Mucosa of rectum (tissue), 2 donors: Measurements from ENCODE around the gene ERFL.

Experiments
- H3K27ac ChIP-seq, 2 donors: one replicate each; pipeline ENCODE4 v1.7.0; 2013; ENCODE audit warnings: inconsistent platforms in 2 of 2, low read depth in 2 of 2, low read length in 2 of 2
- H3K27me3 ChIP-seq, 2 donors: one replicate each; pipeline ENCODE4 v1.7.0; 2013; ENCODE audit warnings: low read length in 2 of 2; ENCODE audit not compliant: control insufficient read depth in 2 of 2, insufficient read depth in 2 of 2
- H3K36me3 ChIP-seq, 2 donors: one replicate each; pipeline ENCODE4 v1.7.0; 2013; ENCODE audit warnings: low read length in 2 of 2; ENCODE audit not compliant: control insufficient read depth in 2 of 2, insufficient read depth in 2 of 2
- H3K4me1 ChIP-seq, 2 donors: one replicate each; pipeline ENCODE4 v1.7.0; 2013; ENCODE audit warnings: low read length in 2 of 2, mild to moderate bottlenecking in 1 of 2; ENCODE audit not compliant: control insufficient read depth in 2 of 2, insufficient read depth in 2 of 2
- H3K4me3 ChIP-seq, 2 donors: one replicate each; pipeline ENCODE4 v1.7.0; 2013; ENCODE audit warnings: low read length in 2 of 2
- H3K9ac ChIP-seq, 2 donors: one replicate each; pipeline ENCODE4 v1.7.0; 2013; ENCODE audit warnings: low read length in 2 of 2, low read depth in 1 of 2, mild to moderate bottlenecking in 1 of 2
- H3K9me3 ChIP-seq, 2 donors: one replicate each; pipeline ENCODE4 v1.7.0; 2013; ENCODE audit warnings: low read length in 2 of 2; ENCODE audit not compliant: control insufficient read depth in 2 of 2
- donor health status: healthy.
- donor health status: Normal muscosa, but diverticular disease.

ERFL gene

DNA sequence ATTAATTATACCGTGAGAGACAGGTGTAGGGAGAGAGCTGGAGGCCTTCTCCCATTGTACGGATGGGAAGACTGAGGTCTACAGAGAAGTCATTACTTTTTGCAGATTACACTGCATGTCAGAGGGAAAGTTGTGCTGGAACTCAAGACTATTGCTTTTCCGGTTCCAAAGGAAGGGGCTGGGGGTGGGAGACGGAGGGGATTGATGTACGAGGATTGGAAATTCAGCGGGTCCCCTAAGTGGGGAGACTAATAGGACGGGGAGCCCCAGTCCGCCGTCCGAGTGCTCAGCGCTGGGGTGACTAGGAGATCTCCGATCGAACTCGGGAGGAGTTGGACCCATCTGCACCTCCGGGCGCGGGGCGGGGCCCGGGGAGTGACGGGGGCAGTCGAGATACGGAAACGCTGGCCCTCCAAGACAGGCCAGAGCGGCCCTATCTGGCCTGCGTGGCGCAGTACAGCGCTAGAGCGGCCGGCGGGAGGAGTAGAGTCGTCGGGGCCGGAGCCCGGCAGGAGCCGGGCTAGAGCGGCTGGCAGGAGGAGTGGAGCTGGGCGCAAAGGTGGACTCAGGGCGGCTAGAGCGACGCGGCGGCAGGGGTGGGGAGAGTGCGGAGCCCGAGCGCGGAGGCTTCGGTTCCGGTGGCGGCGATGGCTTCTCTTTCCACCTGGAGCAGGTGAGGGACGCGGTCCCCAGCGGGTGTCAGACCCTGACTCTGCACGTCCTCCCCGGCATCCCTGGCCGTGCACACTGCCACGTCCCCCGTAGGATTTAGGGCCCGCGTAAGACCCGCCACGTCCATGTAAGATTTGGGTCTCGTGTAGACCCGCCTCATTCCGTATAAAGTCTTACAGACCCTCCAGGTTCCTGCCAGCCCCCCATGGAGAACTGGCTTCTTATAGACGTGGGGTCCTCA lies 44.2 kb downstream of the ERFL start:
- H3K9me3 ChIP-seq, result no peaks in the 10 kb centered on the region
- H3K27me3 ChIP-seq, result no peaks in the 10 kb centered on the region
- H3K4me3 ChIP-seq, result peak overlapping the region; percentile 93 to 97
- peak overlapping the region; percentile 92 to 94 for H3K9ac ChIP-seq
- peak overlapping the region; percentile 81 to 87 for H3K27ac ChIP-seq
- peaks cover 24 to 43% of the 10 kb centered on the region in 2 donors for H3K4me1 ChIP-seq
- peaks cover 3 to 4% of the 10 kb centered on the region in 2 donors for H3K36me3 ChIP-seq

DNA sequence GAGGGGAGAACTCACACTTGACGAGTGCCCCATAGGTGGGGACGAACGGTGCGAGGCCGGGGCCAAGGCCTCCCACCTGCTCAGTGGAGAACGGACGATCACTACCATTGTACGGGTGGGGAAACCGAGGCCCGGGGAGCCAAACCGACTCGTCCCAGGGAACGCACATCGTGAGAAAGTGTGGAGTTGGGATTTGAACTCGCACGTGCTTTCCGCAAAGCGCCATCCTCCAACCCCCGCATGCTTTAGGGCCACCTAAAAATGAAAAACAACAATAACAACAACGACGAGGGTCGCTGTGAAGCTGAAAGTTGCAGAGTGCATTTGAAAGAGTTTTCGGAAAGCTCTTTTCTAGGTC lies 44.8 kb downstream of the ERFL start:
- H3K9me3 ChIP-seq, result no peaks in the 10 kb centered on the region
- H3K4me3 ChIP-seq, result peak overlapping the region; percentile 93 to 97
- peak overlapping the region; percentile 92 to 94 for H3K9ac ChIP-seq
- H3K36me3 ChIP-seq, result no peaks in the 10 kb centered on the region
- H3K27me3 ChIP-seq, result no peaks in the 10 kb centered on the region
- peaks cover 24 to 43% of the 10 kb centered on the region in 2 donors for H3K4me1 ChIP-seq
- peak overlapping the region; percentile 81 to 87 for H3K27ac ChIP-seq

DNA sequence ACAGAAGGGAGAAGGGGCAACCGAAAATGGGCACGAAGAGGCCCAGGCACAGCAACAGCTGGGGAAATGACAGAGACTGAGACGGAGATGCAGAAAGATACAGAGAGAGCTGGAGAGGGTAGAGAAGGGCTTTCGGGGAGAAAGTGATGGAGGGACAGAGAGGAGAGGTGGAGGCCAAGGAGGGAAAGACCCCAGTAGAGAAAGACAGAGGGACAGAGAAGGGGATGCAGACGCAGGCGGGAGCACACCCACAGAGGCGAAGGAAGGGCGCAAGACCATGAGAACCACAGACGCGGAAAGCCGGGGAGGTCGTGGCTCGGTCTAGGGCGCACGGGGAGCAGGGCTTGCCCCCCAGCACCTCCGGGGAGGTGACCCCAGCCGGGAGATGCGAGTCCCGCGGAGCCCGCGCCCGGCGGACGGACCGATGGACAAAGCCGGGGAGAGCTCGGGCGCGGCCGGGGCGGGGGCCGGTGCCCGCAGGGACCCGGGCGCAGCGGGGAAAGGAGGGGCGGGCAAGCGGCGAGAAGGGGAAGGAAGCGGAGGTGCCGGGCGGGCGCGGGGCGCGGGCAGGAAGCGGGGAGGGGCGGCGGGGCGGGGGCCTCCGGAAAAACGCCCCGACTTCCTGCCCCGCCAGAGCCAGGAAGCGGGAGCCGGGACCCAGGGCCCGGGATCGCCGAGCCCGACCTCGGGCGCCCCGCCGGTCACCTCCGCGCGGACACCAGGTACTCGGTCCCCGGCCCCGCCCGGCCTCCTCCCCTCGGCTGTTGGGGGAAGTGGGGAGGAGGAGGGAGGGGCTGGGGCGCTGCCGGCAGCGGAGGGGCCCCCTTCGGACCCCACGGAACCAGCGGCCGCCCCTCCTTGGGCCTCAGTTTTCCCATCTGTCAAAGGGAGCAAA lies 45.4 kb downstream of the ERFL start, which contains the start of gene ARHGEF1:
TSS of gene ARHGEF1 (plus strand) at position 617 of the 895 bp plus-strand sequence. CDS start 4,899 bp downstream, outside the sequence.
- peak within 1 kb of the TSS; percentile 92 to 94 for H3K9ac ChIP-seq
- H3K4me1 ChIP-seq, result peaks cover 28 to 39% of the 10 kb centered on the region in 2 donors
- peak within 1 kb of the TSS; percentile 81 to 87 for H3K27ac ChIP-seq
- peak within 1 kb of the TSS; percentile 93 to 97 for H3K4me3 ChIP-seq
- no peaks in the 10 kb centered on the region for H3K9me3 ChIP-seq
- H3K36me3 ChIP-seq, result no peaks in the 10 kb centered on the region
- no peaks in the 10 kb centered on the region for H3K27me3 ChIP-seq

DNA sequence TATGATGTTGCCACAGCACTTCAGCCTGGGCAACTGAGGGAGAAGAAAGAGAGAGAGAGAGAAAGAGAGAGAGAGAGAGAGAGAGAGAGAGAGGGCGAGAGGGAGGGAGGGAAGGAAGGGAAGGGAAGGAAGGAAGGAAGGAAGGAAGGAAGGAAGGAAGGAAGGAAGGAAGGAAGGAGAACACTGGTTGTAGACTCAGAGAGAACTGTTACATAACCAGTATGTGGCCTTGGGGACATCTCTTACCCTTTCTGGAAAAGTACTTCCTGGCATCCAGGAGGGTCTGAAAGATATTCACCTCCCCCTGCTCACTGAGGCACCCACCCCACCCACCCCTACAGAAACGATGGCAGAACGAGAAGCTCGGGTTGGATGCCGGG lies 47.9 kb downstream of the ERFL start:
- peaks cover 16 to 17% of the 10 kb centered on the region in 2 donors for H3K4me1 ChIP-seq
- no peaks in the 10 kb centered on the region for H3K36me3 ChIP-seq
- H3K9ac ChIP-seq, result no peak overlapping the region
- H3K4me3 ChIP-seq, result no peak overlapping the region
- H3K27ac ChIP-seq, result no peak overlapping the region
- no peaks in the 10 kb centered on the region for H3K9me3 ChIP-seq
- no peaks in the 10 kb centered on the region for H3K27me3 ChIP-seq

DNA sequence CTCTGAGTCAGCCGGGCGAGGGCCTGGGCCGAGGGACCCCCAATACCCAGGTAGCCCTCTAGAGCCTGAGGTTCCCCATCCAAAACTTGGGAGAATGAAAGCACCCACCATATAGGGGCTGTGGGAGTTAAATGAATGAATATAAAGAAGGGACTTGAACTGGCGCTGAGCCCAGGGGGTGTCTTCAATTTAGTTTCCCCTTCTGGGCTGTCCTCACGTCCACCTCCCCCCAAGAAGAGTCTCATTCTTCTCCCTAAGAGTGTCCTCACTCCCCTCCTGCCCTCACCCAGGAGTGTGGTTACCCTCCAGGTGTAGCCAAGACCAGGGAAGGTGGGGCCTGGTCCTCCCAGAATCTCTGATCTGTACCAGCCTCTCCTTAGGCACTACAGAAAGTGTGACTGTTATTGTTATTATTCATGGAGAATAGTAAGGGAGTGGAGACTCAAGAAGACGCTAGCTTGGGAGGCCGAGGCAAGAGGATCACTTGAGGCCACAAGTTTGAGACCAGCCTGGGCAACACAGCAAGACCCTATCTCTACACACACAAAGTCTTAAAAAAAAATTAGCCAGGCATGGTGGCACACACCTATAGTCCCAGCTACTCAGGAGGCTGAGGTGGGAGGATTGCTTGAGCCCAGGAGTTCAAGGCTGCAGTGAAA lies 48.5 kb downstream of the ERFL start:
- no peaks in the 10 kb centered on the region for H3K9me3 ChIP-seq
- peaks cover 12 to 13% of the 10 kb centered on the region in 2 donors for H3K4me1 ChIP-seq
- H3K36me3 ChIP-seq, result no peaks in the 10 kb centered on the region
- no peaks in the 10 kb centered on the region for H3K27me3 ChIP-seq
- no peak overlapping the region for H3K9ac ChIP-seq
- no peak overlapping the region for H3K4me3 ChIP-seq
- no peak overlapping the region for H3K27ac ChIP-seq

DNA sequence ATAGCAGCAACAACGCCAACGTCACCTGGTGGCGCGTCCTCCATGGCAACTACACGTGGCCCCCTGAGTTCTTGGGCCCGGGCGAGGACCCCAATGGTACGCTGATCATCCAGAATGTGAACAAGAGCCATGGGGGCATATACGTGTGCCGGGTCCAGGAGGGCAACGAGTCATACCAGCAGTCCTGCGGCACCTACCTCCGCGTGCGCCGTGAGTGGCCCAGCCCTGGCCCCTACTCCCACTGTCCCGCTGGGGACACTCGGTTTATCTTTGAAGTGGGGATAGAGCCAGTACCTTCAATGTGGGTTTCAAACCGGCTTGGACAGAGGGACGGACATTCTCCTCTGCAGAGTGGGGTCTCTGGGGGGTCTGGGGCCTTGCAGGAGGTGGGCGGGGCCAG lies 49.2 kb downstream of the ERFL start:
- Histone ChIP-seq H3K9ac (no peak overlapping the region), H3K4me3 (no peak overlapping the region), H3K27ac (no peak overlapping the region), H3K4me1 (peaks cover 9 to 10% of the 10 kb centered on the region in 2 donors), H3K27me3 (no peaks in the 10 kb centered on the region), H3K9me3 (no peaks in the 10 kb centered on the region), H3K36me3 (no peaks in the 10 kb centered on the region)

DNA sequence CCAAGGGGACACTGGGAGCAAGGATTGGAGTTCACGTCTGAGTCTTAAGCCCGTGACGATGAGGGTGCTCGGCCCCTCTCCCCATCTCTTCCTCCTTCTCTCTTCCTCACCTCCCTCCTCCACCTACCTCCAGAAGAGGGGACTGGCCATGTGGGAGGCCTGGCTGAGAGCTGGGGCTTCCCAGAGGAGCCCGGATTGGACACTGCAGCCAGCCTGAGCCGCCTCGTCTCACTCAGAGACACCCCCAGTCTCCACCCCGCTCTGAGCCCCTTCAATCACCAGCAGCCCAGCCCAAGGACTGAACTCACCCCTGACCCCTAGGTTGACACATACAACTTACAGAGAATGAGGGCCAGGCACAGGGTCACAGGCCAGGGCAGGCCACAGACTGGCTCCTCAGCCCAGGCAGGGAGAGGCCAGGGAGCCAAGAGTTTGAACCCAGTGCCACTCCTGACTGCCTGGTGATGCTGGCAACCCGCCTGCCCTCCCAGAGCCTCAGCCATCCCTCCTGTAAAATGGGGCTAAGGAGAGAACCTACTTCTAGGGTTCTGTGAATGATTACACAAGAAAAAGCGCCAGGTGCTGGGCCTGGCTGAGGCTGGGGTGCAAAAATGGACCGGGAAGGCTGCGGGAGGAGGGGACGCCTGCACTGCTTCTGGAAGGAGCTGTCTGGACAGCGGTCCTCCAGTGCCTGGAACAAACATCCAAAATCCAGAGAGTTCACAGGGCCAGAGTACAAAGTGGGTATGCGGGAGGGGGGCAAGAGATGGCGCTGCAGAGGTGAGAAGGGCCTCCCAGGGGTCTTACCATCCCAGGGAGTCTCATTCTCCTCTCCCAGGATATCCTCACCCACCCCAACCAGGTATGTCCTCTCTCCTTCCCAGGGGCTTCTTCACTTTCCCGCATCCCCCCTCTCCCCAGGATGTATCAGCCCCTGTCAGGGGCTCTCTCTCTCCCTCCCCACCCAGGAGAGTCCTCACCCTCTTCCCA lies 50.0 kb downstream of the ERFL start:
- Histone ChIP-seq H3K9ac (peak overlapping the region in 1 of 2 donors; percentile 56), H3K4me1 (peaks cover 4 to 12% of the 10 kb centered on the region in 2 donors)

DNA sequence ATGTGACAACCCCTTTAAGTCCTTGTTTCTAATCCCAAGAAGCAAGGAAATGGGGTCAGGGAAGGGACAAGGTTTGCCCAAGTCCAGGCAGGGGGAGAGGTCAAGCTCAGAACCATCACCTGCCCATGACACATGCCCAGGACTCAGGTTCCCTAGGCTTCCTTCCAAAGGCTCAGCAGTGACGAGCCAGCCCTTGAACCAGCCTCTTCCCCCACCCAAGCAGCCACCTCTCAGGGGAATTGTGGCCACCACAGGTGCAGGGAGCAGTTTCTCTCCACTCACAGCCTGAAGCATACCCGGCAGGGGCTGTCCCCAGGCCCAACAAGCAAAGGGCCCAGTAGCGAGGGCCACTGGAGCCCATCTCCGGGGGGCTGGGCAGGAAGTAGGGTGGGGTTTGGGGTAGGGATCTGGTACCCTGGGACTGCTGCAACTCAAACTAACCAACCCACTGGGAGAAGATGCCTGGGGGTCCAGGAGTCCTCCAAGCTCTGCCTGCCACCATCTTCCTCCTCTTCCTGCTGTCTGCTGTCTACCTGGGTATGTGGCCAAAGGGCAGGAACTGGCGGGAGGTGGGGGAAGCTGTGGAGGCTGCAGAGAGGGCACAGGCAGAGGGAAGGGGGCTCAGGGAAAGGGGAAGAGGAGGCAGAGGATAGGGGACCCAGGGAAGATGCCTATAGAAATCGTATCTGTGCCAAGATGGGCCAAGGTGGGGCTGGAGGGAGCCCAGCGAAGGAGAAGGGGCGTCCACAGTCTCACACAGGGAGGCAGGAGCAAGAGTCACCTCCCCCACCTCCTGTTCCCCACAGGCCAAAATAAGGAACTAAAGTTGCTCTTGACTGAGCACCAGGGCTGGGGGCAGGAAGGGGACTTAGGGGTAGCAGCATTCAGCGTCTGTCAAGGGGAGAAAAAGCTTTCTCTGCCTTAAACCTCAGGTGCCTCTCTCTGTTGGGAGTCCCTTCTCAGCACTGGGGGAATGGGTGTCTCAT lies 51.1 kb downstream of the ERFL start, which contains the start of gene CD79A:
TSS of gene CD79A (plus strand) at position 433 of the 986 bp plus-strand sequence. CDS start at position 459, 26 bp downstream.
- H3K4me3 ChIP-seq, result peak within 1 kb of the TSS in 1 of 2 donors; percentile 64
- H3K36me3 ChIP-seq, result no peaks in the 10 kb centered on the region
- H3K4me1 ChIP-seq, result peaks cover 3 to 19% of the 10 kb centered on the region in 2 donors
- peak within 1 kb of the TSS in 1 of 2 donors; percentile 56 for H3K9ac ChIP-seq
- H3K9me3 ChIP-seq, result no peaks in the 10 kb centered on the region
- H3K27me3 ChIP-seq, result no peaks in the 10 kb centered on the region
- H3K27ac ChIP-seq, result peak within 1 kb of the TSS; percentile 34 to 79

More for the DNA sequence above, 50.0 kb downstream of the ERFL start:
- Histone ChIP-seq H3K9me3 (no peaks in the 10 kb centered on the region), H3K36me3 (no peaks in the 10 kb centered on the region), H3K27ac (peak overlapping the region; percentile 34 to 79), H3K4me3 (peak overlapping the region in 1 of 2 donors; percentile 64), H3K27me3 (no peaks in the 10 kb centered on the region)
